Measurements from ENCODE around the gene NCAPH2.

NCAPH2 gene

DNA sequence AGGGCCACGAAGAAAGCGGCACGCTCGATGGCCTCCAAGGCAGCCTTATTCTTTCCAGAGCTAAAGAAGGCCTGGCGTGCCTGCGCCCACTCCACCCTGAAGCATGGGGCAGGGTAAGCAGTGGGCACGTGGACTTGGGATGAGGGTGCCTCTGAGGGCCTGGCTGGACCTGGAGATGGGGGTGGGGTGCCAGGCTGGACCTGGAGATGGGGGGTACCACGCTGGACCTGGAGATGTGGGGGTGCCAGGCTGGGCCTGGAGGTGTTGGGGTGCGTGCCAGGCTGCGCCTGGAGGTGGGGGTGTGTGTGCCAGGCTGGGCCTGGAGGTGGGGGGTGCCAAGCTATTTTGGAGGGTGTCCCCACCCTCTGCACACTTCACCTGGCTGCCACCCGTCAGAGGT, 64.9 kb downstream of the NCAPH2 start:
- DNase-seq (ENCODE audit: extremely low spot score), result no peak
- TF ChIP-seq SP1 (IDR thresholded peaks at IDR 0.05) (no peak), LEF1 (IDR thresholded peaks at IDR 0.05; ENCODE audit: borderline replicate concordance) (no peak), ELF4 (IDR thresholded peaks at IDR 0.05) (no peak), NFRKB (IDR thresholded peaks at IDR 0.05) (no peak)
- ChIA-PET CTCF (interaction anchor here (1.3 kb wide), 1 partner anchor 10 kb away, joined by 3 read pairs; the partner anchor contains the start of gene SYCE3), POLR2A (interaction anchor here (0.8 to 2.7 kb wide), 4 partner anchors 8 to 60 kb away, joined by 3 to 15 read pairs (median 8); partner anchors contain the start of genes CHKB and SYCE3)

GRCh38 chr22:50573491-50574382, 65.7 kb downstream of the NCAPH2 start:
- POLR2A ChIA-PET, result interaction anchor here (0.8 to 2.7 kb wide), 3 partner anchors 8 to 11 kb away, joined by 3 to 15 read pairs (median 12); partner anchors contain the start of genes CHKB and SYCE3
- no peak for TF ChIP-seq NFRKB (IDR thresholded peaks at IDR 0.05)
- TF ChIP-seq SP1 (IDR thresholded peaks at IDR 0.05), result no peak
- no peak for TF ChIP-seq L3MBTL2 (conservative IDR thresholded peaks at IDR 0.05)
- no peak for TF ChIP-seq TARDBP (IDR thresholded peaks at IDR 0.05)
- TF ChIP-seq ZNF384 (IDR thresholded peaks at IDR 0.05), result no peak
- no peak for TF ChIP-seq CTBP1 (IDR thresholded peaks at IDR 0.05; ENCODE audit: borderline replicate concordance)
- TF ChIP-seq SUZ12 (IDR thresholded peaks at IDR 0.05), result no peak
- no peak for TF ChIP-seq FOXK2 (IDR thresholded peaks at IDR 0.05)
- no peak for TF ChIP-seq ELF4 (IDR thresholded peaks at IDR 0.05)
- TF ChIP-seq FOXM1 (IDR thresholded peaks at IDR 0.05; ENCODE audit: borderline replicate concordance), result no peak
- TF ChIP-seq BHLHE40 (IDR thresholded peaks at IDR 0.05; ENCODE audit: borderline replicate concordance), result no peak
- no peak for TF ChIP-seq ARNT (IDR thresholded peaks at IDR 0.05)
- CTCF ChIA-PET, result interaction anchor here (1.3 kb wide), 1 partner anchor 11 kb away, joined by 3 read pairs; the partner anchor contains the start of gene SYCE3

GRCh38 chr22:50574383-50574755, 66.3 kb downstream of the NCAPH2 start:
- no peak for TF ChIP-seq BHLHE40 (IDR thresholded peaks at IDR 0.05; ENCODE audit: borderline replicate concordance)
- TF ChIP-seq FOXA1 (IDR thresholded peaks at IDR 0.05), result no peak
- no peak for TF ChIP-seq SUZ12 (IDR thresholded peaks at IDR 0.05)
- no peak for TF ChIP-seq CTBP1 (IDR thresholded peaks at IDR 0.05; ENCODE audit: borderline replicate concordance)
- no peak for TF ChIP-seq FOXK2 (IDR thresholded peaks at IDR 0.05)
- no peak for TF ChIP-seq PKNOX1 (IDR thresholded peaks at IDR 0.05)
- TF ChIP-seq ZNF384 (IDR thresholded peaks at IDR 0.05), result no peak
- TF ChIP-seq ARNT (IDR thresholded peaks at IDR 0.05), result no peak
- TF ChIP-seq ELF4 (IDR thresholded peaks at IDR 0.05), result no peak
- TF ChIP-seq FOXM1 (IDR thresholded peaks at IDR 0.05; ENCODE audit: borderline replicate concordance), result no peak
- TF ChIP-seq L3MBTL2 (conservative IDR thresholded peaks at IDR 0.05), result no peak
- TF ChIP-seq SP1 (IDR thresholded peaks at IDR 0.05), result no peak
- no peak for TF ChIP-seq LEF1 (IDR thresholded peaks at IDR 0.05; ENCODE audit: borderline replicate concordance)
- TF ChIP-seq HDGF (IDR thresholded peaks at IDR 0.05; ENCODE audit: borderline replicate concordance), result no peak
- no peak for TF ChIP-seq TARDBP (IDR thresholded peaks at IDR 0.05)
- no peak for TF ChIP-seq NFRKB (IDR thresholded peaks at IDR 0.05)
- DNase-seq (ENCODE audit: extremely low spot score), result no peak
- CTCF ChIA-PET, result interaction anchor here (1.3 kb wide), 1 partner anchor 125 kb away, joined by 4 read pairs; no protein-coding TSS in a partner anchor
- POLR2A ChIA-PET, result interaction anchor here (1.0 to 2.0 kb wide), 2 partner anchors 9 kb away, joined by 4 to 11 read pairs; no protein-coding TSS in a partner anchor

More at GRCh38 chr22:50573491-50574382, 65.7 kb downstream of the NCAPH2 start:
- DNase-seq (ENCODE audit: extremely low spot score), result no peak
